GM19193 (cell line): ENCODE results near the gene MRPS21.
A peak's percentile ranks its signal among the peaks of the same experiment; 100 is the strongest.

Source experiments
- POLR2A ChIP-seq: IDR thresholded peaks from 4 replicates; pipeline ENCODE4 v1.6.1; 2011; ENCODE audit not compliant: insufficient read depth, insufficient read length; ENCODE audit errors: extremely low read depth

Gene MRPS21

GRCh38 chr1:150293433-150294253, at the start of gene MRPS21:
MRPS21 (plus strand) TSS chr1:150293861; CDS start chr1:150294367, 506 bp downstream.
- TF ChIP-seq POLR2A = peak; percentile 93

GRCh38 chr1:150249936-150250335, 43.7 kb upstream of the MRPS21 start:
- TF ChIP-seq POLR2A = no peak

GRCh38 chr1:150256198-150256553, 37.5 kb upstream of the MRPS21 start:
- TF ChIP-seq POLR2A = no peak

- no peak for TF ChIP-seq POLR2A
These were observed 36.9 kb upstream of the MRPS21 start for GRCh38 chr1:150256554-150257341.

GRCh38 chr1:150257624-150258585, 35.8 kb upstream of the MRPS21 start, which contains the start of gene CA14:
CA14 (plus strand) TSS chr1:150257774; CDS start chr1:150258129, 355 bp downstream.
- no peak for TF ChIP-seq POLR2A

- no peak for TF ChIP-seq POLR2A
These were observed 34.4 kb upstream of the MRPS21 start for GRCh38 chr1:150259217-150259616.

GRCh38 chr1:150259758-150260669, 33.6 kb upstream of the MRPS21 start:
- TF ChIP-seq POLR2A = no peak

- TF ChIP-seq POLR2A = no peak
These were observed 32.3 kb upstream of the MRPS21 start for GRCh38 chr1:150261367-150261766.

- no peak for TF ChIP-seq POLR2A
These were observed 31.0 kb upstream of the MRPS21 start for GRCh38 chr1:150262388-150263320.

- no peak for TF ChIP-seq POLR2A
These were observed 30.1 kb upstream of the MRPS21 start for GRCh38 chr1:150263549-150263948.

GRCh38 chr1:150267896-150268295, 25.8 kb upstream of the MRPS21 start:
- no peak for TF ChIP-seq POLR2A

GRCh38 chr1:150268340-150268704, 25.3 kb upstream of the MRPS21 start:
- TF ChIP-seq POLR2A = no peak
